ENCODE data around the gene C1orf21.

The C1orf21 gene

DNA sequence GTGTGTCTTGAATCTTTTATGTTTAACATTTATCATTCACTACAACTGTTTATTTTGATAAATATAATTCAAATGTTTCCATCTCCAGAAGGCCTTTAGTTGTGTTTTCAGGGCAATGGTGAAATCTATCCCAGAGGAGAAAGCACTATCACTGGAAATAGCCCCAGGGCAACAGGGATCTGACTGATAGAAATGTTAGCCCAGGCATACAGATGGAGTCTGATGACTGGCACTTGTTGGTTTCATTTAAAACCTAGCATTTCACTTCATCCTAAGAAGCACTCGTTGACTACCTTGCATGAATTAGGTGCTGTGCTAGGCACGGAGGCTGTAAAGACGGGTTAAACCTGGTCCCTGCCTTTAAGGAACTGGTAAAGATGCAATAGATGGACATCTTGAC, 103.1 kb downstream of the C1orf21 start:
- DNase-seq: no peak

DNA sequence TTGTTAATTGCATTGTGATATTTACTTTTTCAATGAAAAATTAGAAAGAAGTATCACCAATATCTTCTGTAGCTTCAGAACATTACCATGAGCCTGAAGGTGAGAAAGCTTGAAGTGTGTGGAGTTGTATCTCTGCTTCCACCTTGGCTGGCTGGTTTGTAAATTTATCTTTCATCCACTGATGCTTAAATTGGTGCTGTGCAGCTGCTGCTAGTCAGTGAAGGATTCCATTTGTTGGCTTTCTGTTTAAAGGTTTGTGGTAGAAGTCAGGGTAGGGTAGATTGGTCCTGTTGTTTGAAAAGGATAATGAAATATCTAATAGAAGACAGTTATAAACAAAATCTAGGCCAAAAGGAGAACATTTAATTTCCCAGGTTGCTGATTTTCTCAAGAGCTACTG, 105.7 kb downstream of the C1orf21 start:
- DNase-seq: no peak

DNA sequence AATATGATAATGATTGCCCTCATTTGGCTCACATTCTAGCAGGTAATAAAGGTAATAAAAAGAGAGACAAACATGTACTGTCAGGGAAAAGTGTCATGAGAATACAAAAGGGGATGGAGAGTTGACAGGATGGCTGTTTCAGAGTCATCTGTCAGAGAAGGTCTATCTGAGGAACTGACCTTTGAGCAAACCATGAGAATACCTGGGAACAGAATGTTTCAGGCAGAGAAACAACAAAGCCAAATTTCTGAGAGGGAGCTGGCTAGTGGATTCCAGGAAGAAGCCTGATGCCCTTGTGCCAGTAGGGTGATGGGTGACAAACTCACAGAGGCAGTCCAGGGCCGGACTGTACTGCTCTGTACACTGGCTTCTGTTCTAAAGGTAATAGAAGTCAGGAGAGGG, 107.2 kb downstream of the C1orf21 start:
- DNase-seq: no peak

DNA sequence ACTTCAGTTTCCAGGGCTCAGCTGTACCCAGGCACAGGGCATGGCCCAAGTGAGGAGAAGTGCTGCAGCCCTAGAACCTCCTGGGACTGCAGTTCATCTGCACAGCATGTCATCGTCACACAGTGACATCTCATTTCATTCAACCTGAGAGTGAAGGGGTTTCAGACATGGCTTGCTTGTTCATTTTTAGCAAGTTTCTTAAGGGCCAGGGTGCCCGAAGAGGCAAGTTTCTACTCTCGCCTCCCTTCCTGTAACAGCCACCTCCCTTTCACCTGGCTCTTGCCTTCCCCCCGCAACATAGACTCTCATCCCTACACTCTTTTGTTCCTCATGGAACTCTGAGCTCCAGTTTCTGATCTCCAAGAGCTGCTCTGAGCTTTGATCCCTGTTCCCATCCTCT, 108.1 kb downstream of the C1orf21 start:
- DNase-seq: no peak

DNA sequence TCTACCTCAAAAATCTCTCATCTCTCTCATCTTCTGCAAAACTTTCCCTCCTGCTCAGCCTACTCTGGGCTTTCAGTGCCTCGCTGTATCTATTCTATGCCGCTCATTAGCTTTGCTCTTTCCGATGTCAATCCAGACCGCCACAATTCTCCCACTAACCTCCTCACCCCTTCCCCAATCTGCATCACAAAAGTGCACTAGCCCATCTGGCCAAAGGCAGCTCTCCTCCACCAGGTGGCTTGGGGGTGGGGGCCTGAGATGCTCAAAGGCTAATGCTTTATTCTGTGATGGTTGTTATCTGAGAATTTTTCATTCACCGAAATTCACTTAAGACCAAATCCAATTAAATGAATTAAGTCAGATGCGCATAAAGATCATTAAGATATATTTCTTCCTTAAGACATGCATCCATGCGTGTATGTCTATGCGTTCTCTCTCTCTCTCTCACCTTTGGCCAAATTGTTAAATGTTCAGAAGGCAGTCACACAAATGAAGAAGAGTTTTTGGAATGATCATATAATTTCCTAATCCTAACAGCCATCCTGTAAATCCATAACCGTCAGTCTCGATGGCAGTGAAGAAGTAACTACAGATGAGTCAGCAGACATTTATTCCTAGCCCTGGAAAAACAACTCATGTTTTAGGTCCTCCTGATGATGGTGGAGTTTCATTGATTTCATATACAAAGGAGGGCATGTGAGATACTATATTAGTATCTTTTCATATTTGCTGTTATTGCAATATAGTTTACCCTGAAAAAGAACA, 111.3 kb downstream of the C1orf21 start:
- no peak for DNase-seq

DNA sequence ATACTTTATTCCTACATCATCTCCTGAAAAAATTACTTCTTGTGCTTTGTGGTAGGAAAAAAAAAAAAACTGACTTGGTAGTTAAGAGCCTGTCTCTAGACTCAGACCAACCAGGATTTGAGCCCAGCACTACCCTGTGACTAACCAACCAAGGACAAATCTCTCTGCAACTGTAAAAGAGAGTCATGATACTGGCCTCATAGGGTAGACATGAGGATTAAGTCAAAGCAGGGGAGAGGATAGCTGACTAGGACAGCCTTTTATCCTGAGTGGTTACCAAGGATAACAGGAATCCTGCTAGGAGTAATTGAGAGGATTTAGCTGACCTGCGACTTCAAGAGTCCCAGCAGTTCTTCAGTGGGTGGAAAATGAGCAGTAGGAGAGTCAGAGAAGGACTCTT, 112.8 kb downstream of the C1orf21 start:
- DNase-seq: no peak

DNA sequence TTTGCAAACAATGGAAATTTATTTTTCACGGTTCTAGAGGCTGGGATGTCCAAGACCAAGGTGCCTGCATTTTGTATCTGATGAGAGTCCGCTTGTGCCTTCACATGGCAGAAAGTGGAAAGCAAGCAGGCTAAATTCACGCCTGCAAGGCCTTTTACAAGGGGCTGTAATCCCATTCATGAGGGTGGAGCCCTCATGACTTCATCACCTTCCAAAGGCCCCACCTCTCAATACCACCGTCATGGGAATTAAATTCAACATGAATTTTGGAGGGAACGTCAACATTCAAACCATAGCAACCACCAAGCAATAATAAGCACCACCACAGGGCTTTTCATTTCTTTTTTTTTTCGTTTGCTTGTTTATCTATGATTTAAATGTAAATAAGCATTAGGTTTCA, 115.3 kb downstream of the C1orf21 start:
- DNase-seq: no peak

DNA sequence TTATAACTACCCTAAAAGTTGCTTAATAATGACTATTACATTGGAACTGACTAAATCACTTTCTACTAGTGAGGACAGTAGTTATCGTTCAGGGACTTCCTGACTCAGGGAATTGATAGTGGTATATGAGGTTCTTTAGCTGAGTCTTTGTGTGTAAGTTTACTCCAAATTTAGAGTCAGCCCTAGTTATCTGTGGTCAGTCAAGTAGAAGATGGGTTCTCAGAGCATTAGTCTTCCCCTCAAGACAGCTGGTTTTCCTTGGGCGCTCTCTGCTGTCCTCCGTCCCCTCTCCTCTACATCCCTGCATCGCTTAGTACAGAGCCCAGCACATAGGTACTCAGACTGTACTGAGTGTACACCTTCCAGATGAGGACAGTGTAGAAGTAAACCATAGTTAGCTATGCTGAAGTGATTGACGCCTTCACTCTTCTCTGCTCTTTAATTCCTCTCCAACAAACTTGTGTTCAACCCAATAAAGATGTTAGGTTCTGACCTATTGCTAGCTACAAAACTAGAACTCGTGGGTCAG, 116.5 kb downstream of the C1orf21 start:
- no peak for DNase-seq

DNA sequence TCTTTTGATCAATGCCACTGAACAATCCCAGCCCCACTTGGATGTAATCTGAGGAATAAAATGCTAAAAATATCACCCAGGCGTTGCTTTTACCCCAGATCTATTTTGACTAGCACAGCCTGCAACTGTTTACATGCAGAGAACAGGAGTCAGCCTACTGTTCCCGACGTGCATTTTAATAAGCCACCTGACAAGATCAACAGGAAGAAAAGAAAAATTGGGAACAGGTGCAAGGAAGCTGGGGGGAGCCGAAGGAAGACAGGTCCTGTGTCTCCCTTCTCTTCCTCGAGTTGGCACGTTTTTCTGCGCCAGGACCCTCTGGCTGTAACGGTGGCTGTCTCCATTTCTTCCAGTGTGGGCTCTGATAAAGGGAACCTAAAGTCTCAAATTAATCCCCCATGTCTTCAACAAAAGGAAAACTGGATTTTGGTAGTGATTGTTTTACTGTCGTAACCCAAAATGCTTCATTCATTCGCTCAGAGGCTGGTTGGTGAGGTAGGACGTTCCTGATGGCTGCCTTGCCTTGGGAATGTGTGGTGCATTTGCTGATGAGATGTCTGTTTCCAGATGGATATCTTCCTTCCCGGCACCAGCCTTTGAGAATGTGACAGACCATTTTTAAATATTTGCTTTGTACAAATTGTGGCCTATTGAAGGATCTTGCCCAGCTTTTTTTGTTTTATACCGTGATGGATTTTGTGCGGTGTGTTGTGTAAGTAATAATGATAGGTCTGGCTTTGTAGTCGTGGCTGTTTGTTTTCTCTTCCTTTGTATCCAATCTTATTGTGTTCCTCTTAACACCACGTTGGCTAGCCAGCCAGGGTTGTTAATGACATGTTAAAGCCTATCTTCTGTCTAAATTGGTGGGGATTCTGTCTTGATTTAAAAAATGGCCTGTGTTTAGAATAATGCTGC, 117.5 kb downstream of the C1orf21 start:
- no peak for DNase-seq

DNA sequence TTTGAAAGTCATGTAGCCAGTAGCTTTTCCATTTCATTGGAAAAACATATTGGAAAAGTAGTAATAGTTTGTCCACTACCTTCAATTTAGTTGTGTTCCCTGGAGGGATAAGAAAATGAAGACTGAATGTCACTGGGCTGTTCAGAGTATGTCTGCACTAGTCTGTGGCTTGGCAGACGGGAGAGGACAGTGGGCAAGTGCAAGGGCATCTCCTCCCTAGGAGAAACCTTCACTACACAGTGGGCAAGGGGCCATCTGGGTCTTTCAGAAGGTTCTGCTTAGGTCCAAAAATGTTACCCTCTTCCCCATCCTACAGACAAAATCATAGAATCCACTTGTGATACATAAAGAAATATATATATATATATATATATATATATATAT, 118.1 kb downstream of the C1orf21 start:
- DNase-seq: no peak

DNA sequence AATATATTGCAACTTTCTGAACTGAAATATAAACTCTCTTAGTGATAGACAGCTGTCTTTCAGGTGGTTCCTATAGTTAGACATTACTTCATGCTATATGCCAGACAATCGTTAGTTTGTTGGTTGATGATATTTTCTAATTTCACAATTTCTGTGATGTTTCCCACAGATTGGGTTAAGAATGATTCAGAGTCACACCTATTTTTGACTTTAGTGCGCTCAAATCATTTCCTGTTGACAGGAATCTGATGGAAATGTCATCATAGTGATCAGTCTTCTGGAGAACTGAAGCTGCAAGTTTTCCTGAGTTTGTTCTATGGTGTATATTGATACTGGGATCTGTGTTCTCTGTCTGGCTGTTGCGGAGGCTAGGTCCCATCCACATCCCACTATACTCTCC, 119.7 kb downstream of the C1orf21 start:
- no peak for DNase-seq

DNA sequence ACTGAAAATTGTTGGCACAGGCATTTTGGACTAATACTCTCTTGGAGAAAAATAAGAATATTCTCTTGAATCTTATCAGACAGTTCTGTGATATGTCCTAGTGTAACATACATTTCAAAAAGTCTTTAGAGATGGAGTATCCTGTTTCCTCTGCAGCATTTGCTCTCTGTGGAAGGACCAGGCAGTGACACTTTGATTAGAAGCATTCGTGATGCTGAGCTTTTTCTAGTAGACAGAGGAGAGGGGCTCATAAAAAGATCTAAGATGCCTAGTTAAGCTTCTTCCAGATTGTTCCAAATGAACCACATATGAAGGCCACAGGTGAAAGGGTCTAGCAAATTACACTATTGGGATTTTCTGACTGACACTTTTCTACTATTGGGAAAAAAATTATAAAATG, 120.3 kb downstream of the C1orf21 start:
- DNase-seq: no peak

DNA sequence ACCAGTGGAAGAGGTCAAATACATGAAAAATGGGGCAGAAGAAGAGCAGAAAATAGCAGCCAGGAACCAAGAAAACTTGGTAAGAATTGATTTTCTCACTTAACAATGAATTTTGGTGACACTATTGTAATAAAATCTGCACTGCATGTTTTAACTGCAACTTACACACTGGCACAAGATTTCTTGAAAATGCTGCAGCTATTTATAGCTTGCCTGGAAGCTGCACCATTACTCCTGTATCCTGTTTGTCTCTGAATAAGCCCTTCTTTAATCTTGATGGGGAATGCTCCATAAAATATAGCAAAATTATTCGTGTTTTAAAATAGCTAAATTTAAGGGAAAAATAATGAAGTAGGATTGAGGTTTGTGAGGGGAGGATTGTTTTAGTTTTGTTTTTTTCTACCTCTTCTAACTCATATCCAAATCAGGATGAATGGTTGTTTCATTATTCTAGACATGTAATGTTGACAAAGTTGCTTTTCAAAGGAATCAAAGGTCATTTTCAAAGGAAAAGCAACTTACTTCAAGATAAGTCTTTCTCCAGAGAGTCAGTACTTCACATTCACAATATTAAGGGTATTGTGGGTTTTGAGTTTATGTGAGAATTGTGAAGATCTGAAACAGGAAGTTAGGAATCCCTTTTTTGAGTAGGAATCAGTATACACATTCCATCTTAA, 120.9 kb downstream of the C1orf21 start:
- no peak for DNase-seq

DNA sequence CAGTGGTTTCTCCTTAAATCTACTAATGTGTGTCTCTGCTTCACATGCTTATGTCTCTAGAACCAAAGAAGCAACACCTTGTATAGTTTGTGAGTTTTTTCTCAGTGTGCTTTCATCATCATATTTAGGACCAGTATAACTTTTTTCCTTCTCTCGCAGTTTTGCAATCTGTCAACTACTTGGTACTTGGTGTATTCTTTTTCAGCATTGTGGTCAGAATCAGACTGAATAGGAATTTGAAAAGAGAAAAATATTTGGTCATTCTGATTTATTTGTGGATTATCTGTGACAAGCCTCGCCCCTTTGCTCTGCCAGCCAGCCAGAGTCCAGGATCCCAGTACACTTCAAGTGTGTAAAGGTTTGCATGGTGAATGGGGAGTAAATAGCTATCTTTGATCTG, 122.3 kb downstream of the C1orf21 start:
- no peak for DNase-seq

DNA sequence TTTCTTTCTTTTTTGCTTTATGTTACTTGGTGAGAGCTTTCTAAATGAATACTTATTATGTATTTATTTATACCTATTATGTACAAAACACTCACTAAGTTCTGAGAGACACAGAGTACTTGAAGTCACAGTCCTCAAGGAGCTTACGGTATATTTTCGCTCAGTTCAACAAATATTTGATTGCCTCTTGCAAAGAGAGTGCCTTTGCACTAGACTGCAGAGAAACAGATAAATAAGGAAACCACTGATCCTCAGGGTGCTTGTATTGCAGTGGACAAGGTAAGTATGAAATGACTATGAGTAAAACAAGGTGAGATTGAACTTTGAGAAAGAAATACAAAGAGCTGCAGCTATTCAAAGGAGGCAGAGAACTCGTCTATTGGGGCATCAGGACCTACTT, 123.3 kb downstream of the C1orf21 start:
- no peak for DNase-seq

DNA sequence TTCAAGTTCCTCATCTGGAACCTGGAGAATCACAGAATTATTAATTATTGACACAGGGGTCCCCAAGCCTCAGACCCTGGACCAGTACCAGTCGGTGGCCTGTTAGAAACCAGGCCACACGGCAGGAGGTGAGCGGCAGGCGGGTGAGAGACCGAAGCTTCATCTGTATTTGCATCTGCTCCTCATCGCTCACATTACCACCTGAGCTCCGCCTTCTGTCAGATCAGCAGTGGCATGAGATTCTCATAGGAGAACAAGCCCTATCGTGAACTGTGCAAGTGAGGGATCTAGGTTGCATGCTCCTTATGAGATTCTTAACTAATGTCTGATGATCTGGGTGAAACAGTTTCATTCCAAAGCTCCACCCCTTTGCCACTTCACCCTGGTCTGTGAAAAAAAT, 125.9 kb downstream of the C1orf21 start:
- DNase-seq: no peak

DNA sequence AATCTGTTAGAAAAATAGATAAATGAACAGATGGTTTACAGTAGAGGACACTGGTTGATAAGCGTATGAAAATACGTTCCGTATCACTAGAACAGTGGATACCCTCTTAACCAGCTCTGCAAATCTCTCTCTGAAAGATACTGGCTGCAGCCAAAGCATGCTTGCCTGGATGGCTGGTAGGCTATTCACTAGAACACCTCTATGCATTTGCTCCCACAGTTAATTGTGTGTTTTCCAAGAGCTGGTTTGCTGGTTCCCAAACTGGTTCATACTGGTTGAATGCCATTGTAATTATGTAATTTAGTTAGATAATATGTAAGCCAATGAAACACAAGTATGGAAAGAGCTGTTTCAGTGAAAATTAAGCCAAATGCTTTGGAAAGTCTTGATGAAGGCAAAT, 126.6 kb downstream of the C1orf21 start:
- DNase-seq: no peak

DNA sequence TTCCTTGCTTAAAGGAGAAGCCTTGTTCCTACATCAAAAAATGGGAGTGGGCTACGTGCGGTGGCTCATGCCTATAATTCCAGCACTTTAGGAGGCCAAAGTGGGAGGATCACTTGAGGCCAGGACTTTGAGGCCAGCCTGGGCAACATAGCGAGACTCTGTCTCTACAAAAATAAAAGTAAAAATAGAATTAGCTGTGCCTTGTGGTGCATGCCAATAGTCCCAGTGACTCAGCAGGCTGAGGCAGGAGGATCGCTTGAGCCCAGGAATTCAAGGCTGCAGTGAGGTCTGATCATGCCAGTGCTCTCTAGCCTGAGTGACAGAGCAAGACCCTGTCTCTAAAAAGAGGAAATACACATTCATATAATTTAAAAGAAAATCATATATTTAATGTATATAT, 127.1 kb downstream of the C1orf21 start:
- DNase-seq: no peak

DNA sequence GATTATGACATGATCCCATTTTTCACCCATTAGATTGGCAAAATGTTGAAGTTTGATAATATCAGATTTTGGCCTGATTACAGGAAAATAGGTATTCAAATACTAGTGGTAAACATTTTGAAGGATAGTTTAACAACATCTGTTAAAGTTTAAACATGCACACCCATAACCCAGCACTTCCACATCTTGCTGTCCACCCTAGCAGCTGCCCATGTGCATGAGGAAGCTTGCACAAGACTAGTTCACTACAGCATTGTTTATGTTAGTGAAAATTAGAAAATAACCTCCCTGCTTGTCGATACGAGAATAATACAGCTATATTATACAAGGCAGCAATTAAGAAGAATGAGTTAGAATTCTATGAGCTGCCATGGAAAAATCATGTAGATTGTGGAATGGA, 127.6 kb downstream of the C1orf21 start:
- DNase-seq: no peak

DNA sequence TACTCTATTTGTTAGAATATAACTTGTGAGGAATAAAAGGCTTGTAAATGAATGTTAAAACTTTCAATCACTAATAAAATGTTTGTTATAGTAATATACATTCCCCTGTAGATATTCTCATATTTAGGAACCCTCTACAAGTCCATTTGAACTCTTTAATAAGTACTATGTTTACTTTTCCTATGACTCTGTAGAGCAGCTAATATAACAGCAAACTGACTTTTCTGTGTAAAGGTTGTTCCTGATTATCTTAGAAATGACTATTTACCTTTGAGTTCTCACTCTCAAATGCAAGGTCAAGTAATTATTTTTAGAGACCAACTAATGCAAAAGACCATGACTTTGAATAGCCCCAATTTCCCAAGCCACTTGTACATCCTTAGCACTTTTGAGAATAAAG, 130.3 kb downstream of the C1orf21 start:
- no peak for DNase-seq

DNA sequence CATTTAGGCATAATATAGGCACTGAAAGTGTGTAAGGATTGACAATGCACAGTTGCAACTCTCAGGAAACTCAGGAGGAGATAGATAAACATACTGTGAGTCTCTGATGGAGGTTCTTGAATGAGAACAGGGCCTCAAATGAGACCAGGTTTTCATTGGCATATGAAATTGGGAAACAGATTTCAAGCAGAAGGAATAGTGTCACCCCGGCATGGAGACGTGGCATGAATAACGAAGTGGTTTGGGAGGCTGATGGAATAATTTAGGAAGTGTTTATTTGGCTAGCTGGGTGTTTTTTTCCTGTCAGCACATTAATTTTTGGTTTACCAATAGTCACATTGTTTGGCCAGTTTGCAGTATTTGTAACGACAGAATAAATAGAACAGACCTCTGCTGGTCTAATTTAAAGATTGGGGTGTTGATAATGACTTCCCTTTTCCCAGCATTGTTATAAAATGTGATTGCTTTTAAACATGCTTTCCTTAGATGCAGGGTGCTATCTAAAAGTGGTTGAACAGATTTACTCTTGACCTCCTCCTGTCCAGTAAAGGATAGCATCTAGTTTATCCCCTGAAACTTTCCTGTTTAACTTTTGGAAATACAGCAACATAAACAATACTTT, 132.0 kb downstream of the C1orf21 start:
- no peak for DNase-seq

DNA sequence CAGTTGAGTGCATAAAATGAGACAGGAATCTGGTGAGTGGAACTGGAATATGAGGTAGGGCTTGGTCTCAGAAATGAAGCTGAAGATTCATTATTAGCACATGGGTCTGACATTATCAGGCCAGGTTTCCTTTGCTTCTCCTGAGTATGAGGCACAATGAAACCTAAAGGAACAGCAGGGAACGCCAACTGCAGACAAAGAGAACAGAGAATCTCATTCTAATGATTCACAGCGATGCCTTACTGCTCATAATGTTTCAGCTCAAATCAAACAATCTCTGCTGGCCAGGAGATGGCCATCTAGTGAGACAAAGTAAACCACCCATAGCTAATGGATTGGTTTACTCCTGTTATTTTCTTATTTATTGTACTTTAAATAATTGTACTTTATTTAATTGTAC, 133.5 kb downstream of the C1orf21 start:
- no peak for DNase-seq

DNA sequence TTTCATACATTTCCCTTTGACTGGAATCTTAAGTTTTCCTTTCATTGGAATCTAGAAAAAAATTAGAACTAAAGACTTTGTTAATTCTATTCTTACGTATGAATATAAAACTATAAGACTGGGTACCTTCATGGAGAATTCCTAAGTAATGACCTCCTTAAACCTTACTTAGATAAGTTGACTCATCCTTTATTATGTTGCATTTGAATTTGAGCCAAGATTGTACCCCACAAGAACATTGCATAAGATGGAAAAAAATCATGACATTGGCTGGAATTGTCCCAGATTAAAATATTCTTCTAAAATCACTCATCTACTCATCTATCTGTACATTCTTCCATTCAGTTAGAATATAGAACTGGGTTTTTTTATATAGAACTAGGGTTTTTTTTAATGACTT, 137.4 kb downstream of the C1orf21 start:
- DNase-seq: no peak

Data from NCI-H1694 treated with DMSO at 0.1 percent for 48 hours (cell line).